ENCODE results near the gene GPX3.

GPX3 gene

DNA sequence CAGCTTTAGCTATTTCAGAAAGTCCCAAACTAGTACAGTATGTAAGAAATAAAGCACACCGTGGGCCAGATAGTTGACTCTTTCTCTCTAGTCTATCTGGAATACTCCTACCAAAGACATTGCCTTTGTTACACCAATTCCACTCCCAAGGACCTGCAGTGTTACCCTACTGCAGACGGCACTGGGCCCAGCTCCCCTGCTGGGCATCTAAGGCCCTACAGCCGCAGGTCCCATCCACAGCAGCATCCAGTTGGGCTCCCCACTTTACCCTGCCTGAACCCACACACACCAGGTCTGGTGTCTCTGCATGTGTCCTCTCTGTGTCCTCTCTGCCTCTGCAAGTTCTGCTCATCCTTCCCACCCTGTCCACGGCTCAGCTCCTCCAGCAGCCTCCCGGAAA, 37.9 kb downstream of the GPX3 start:
- DNase-seq: no peak

DNA sequence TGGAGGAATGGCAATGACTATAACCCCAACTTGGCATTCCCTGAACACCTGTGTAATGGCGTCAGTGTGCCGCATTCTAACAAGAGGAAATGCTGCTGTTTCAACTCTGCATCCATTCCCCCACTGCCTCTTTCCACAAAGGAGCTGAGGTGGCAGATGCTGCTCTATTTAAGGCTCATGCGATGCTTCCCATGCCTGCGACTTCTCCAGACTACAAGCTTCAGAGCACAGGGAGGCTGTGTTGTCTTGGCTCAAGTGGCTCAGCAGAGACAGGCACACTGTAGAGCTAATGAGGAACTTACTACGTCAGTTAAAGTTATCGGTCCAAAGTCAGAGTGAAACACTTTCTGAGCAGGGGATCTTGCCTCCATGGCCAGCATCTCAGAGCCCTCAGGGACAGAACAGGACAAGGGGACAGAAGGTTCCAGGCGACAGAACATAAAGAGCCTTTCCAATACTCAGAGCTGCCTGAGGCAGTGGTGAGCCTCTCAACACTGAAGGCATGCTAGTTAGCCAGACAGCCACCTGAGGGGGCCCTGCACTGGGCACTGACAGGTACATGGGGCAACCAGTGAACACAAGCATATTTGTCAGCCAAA, 38.6 kb downstream of the GPX3 start:
- no peak for DNase-seq

DNA sequence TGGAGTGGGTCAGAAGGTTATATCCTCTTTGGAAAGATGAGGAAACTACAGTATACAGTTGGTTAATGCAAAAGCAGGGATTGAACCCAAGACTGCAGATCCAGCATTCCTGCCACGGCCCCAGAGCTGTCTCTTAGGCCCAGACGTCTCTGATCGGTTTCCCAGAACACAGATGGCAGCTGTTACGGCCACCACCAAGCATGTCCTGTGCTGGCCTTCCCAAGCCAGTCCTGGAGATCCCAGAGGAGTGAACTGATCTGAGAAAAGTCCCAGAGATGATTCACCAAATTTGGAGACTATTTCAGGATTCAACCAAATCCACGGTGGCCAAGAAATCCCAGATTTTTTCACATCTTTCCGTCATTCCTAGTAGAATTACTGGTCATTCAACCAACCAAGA, 40.4 kb downstream of the GPX3 start:
- DNase-seq: no peak

DNA sequence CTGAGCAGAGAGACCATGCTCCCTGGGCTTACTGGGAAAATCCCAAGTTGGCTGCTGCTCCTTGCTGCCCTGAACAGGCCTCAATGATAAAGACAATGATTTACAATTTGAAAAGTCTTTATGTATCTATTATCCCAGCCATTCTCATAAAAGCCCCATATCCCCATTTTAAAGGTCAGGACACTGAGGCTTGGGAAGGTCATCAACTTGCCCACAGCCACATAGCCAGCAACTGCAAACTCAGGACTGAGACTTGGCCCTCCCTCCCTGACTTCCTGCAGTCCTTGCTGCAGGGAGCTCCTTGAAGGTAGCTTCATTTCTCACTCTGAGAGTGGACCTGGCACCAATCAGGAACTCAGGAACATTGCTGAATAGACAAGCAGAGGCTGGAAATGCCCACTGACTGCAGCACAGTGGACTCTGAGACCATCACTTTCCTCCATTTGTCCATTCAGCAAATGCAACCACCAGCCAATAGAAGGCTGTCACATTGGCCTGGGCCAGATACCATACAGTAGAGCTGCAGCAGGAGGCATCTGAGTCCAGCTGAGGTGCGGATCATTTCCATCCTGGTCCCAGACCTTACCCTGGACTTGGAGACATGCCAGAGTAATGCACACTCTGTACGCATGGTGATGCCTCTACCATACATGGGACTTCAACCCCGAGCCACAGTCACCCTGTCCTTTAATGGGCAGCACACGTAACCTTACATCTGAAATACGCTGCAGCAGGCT, 42.2 kb downstream of the GPX3 start:
- DNase-seq: no peak

DNA sequence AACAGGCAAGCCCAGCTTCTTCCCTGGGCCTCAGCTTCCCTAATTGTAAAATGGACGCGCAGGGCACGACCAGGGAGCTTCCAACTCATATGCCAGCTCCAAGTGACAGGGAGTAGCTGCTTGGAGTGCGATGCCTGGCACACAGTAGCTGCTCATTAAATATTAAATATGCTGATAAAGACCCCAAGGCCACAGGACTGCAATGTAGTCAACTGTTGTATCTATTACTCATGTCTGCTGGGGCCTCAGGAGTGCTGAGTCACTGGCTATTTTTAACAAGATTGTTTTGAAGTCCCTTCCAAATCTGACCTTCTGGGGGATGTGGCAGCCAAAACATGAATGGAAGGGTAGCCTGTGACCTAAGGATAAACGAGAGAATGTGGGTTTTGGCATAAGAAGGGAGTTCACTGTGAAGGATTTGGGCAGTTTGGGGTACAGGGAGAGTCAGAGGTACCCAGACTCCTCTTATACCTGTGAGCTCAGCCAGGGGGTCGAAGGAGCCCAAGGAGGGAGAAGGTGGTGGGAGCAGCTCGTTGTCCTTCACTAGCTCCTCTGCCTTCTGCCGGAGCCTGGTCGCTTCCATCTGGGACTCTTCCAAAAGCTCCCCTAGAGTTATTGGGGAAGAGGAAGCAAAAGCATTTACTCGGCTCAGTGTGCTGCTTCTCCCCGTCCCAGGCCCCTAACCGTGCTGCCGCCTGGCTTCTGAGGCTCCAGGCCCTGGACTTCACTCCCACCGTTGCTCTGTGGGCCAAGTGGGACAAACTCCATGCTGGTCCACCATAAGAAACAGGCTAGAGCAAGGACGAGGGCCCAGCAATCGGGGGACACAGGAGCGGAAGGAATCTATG, 43.0 kb downstream of the GPX3 start:
- no peak for DNase-seq

DNA sequence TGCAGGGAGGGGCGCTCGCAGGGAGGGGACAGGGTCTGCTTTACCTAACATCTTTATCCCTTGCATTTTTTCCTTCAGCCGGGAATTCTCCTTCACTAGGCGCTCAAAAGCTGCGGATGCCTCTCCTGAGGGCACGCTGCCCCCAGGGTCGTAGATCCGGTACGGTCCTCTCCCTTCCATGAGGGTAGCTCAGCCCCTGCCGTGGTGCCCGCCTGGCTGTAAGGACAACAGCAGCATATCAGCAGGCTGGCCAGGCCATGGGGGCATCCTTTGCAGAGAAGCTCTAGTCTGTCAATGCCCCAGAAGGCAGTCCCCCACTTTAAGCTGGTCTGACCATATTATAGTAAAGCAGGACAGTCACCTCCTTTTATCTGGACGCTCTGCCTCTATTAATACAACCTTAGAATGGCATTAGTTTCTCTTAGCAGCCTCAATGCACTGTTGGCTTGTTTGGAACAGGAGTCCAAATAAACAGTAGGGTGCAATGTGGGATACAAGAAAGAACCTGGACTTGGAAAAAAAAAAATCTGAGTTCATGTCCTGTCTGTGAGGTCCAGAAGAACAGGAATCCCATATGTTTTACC, 44.6 kb downstream of the GPX3 start:
- no peak for DNase-seq

DNA sequence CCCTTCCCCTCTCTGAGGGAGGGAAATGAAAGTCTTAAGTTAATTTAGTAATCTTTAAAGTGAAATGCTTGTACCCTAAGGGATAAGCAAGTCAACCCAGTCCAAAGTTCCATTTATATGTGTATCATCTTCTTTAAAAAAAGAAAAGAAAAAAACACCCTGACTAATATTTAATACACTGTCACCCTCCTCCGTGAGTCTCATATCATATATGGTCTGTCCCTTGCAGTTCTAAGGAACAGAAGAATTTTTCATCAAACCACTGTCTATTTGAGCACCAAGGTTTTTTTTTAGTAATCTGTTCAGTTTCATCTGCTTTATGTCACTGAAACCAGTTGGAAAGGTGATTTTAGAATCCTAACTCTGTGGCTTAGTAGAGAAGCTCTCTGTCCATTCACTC, 45.2 kb downstream of the GPX3 start:
- no peak for DNase-seq

DNA sequence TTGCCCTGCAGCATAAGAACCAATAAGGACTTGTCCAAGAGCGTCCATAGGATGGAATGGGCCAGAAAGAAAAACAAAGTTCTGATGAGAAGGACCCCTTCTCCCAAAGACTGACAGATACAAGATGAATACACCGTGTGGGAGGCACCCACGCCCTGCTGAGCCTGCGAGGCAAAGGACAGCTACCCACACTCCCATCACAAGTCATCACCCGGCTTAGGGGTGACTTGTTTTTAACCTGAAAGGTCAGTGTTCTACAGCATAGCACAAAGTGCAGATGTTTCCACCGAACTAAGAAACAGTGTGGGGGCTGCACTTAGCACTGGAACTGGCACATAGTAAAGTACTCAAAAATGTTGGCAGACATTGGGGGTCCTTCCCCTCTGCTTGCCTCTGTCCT, 46.5 kb downstream of the GPX3 start:
- DNase-seq: no peak

DNA sequence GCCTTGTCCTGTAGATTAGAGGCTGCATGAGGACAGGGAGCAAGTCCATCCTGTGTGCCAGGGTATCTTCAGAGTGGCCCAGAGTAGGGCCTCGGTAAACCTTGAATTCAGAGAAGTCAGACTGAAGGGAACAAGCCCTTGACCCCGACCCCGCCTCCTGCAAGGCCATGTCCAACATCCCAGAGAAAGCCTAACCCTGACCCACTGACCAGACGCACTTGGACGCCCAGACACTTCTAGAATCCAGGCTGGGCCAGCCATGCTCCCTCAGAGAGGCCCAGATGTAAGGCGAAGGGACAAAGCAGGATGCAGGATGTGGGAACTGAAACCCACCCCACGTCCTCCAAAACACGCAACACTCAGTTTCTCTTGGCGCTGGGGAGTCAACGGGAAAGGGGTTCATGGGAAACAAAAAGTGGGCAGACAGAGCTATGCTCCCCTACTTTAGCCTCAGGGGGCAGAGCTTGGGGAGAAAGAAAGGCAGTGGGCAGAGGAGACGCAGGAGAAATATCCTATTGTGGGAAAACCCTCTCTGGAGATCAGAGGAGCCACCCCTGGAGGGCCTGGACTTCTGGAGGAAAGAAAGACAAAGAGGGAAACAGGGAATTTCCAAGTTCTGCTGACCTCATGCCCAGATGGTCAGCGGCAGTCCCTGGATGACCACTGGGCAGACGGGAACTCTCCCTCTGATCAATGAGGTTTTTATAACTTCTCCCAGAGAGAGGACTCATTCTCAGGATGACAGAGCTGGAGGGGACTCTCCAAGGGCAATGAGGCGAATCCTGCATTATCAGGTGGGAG, 47.4 kb downstream of the GPX3 start:
- DNase-seq: no peak

DNA sequence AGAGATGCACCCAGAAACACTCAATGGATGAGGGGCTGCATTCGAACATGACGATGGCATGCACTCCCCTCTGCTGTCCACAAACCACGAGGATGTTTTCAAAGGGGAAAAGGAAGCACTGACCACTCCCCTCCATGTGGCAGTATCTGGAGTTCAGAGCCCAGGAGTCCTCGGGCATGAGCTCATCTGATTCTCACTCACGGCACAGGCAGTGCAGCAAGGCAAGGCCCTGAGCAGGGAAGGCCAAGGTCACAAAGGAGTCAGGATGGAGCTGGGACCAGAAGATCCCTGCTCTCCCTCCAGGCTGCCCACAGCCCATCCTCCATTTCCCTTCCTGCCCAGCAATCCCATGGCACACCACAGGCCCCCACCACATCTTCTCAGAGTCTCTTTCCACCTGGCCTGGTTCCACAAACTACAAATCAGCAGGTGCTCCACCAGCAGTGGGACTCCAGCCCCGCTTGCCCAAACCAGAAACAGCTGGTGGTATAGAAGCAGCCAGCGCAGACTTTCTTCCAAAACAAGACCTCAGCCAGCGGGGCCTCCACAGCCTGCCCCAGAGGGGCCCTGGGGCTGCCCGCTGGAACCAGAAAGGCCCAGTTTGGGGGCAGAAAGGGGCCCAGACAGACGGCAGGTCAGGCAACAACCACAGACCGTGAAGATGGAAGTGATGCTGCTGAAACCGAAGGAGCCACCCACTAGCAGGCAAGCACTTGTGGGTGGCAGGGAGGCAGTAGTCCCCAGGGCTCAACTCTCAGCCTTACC, 48.2 kb downstream of the GPX3 start:
- no peak for DNase-seq

DNA sequence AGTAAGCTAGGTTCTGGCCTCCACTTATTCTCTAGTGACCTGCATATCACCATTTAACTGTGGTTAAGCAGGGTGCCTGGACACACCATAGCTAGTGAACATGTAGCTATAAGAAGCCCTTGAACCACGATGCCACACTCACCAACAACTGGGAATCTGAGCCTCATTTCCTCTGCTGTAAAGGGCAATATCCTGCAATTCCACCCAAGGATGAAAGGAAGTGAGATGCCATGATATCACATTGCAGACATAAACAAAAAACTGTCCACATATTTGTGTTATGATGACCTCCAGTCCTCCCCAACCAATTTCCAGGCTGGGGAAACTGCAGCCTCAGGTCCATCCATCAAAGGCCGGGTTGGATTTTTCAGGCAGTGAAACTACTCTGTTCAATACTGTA, 50.1 kb downstream of the GPX3 start:
- DNase-seq: no peak

DNA sequence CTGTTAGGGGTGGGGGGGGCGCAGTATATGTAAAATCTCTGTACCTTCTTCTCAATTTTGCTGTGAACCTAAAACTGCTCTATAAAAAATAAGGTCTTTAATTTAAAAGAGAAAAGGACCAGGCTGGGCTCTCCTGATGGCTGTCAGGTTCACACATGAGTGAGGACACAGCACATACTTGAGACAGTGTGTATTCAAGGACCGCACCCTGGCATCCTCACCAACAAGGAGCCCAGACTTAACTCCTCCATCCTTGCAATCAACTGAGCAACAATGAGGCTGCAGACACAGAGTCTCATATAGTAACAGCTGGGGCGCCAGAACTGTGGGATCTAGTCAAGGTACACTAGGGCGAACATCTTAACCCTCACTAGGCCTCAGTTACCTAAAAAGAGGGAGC, 50.6 kb downstream of the GPX3 start:
- DNase-seq: no peak

DNA sequence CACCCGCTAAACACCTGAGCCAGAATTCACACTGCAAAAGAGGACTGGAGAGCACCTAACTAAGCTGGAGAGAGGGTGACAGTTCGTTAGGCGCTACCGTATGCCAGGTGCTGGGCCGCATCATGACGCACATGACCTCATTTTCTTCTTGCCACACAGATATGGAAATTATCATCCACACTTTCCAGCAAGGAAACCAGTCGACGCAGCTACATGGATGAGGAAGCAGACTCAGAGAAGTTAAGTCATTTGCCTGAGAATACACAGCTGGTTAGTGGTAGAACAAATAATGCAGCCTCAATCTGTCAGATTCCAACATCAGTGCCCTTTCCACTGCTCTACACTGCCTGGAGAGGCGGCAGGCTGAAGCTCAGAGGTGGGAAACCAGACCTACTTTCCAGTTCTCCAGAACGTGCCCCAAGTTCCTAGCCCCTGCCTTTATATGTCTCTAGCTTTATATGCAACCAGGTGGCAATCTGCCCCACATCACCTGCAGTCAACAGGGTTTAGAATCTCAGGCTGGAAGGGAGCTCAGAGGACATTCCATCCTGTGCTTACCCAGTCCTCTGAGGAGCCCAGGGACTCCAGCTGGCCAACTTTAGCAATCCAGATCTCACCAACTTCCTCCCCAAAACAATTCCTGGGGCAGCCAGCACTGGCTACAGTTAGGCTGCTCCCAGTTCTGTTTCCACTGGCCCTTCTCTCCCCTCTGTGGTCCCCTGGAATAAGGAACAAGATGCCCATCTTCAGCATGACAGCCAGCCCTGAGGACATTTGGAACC, 51.6 kb downstream of the GPX3 start:
- no peak for DNase-seq

DNA sequence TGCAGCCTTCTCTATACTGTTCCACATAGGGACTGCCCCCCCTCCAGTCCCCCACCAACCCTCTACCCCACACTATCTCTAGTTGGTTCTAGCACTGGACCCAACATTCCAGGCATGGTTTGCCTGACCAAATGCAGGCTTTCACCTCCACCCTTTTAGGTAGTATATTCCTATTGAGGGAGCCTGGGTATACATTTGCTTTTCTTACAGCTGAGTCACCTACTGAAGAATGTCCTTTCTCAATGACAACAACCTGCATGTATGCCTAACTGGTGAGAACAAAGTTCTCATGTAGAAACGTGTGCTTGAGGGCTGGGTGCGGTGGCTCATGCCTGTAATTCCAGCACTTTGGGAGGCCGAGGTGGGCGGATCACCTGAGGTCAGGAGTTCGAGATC, 52.2 kb downstream of the GPX3 start:
- DNase-seq: no peak

DNA sequence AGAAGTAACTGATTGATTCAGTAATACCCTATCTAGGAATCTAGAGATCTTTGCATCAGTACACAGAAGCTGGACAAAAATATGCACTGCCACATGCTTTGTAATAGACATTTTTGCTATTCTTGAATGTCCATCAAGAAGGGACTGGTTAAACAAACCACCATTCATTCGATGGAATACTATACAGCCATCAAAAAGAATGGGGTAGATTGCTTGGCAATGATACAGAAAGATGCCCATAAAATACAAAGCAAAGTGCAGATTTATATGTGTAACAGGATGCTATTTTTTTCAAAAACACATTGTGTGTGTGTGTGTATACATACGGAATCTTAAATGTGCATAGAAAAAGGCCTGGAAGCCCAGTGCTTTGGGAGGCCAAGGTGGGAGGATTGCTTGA, 52.9 kb downstream of the GPX3 start:
- DNase-seq: no peak

DNA sequence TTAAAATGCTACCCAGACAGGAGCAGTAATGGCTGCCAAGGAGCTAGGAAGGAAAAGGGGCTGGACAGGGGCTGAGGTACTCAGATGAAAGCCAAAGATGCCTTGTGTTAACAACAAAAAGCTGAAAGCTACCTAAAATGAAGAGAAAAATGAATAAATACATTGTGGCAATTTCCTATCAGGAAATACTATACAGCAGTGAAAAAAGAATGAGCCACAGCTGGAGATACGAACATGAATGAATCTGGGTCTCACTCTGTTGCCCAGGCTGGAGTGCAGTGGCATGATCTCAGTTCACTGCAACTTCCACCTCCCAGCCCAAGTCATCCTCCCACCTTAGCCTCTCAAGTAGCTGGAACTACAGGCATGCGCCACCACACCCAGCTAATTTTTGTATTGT, 54.2 kb downstream of the GPX3 start:
- DNase-seq: no peak

DNA sequence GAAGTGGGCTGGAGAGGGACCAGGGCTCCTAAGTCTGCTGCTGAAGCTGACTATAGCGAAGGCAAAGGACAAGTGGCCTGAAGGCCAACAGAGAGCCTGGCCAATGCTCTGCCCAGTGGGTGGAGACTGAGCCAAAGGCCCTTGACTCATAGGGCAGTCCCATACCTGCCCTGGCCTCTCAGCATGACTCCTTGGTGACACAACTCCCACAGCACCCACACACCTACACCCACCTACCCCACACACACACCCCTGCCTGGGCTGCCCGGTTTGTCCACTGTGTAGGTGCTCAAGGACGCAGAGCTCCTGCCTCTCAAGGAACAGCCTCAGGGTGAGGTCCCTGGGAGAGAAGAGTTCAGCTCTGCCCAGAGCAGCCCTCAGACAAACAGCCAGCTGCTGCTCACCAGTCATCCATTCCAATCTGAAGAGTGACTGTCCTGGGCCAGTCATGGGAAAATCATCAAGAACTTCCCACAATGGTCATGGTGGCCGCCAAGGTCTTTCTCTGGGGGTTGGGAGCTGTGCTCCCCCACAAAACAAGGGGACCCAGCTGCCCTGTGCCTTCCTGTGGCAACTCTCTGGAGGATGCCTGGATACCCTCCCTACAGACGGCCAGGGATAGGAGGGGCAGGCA, 55.4 kb downstream of the GPX3 start:
- no peak for DNase-seq

DNA sequence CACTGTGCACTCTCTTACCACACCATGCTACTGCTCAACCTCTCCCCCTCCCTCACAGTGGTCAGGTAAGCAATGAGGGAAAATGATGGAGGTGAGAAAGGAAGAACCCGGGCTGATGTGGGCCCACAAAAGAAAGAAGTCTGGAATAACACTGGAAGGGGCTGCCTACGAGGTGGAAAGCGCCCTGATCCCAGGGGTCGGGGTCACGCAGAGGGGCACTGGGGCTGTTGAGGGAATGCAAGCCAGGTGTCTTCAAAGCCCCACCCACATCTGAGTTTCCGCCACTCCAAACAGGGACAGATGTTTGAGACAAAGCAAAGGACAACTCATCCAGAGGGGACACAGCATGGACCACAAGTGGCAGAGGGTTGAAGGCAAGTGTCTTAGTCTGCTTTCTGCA, 56.2 kb downstream of the GPX3 start:
- DNase-seq: no peak

DNA sequence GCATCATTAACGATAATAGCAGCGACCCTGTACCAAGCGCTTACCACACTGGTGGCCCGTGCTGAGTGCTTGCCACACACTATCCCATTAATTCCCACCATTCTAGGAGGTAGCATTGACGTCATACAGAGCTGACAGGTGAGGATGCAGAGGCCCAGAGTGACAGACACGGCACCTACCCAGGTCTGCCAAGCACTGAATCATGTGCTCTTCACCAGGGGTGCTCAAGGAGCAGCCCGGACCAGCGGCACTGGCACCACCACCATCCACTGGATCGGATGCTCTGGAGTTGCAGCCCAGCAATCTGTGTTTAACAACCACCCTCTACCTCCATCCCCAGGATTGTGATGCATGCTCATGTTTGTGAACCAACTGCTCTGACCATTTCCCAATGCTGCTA, 57.0 kb downstream of the GPX3 start:
- no peak for DNase-seq

DNA sequence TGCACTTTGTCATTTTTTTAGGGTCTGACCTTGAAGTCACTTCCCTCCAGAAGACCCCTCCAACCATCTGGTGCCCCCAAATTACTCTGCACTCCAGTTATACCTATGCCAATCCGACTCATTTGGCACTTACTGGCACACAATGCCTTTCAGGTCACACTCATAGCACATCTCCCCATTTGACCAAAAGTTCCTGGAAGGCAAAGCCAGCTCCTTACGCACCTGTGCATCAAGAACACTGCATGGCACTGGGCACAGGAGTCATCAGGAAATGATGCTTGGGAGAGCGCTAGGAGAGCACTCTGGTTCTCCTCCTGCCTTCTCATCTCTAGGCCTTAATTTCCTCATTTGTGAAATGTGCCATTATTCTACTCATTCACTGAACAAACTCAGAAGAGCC, 57.6 kb downstream of the GPX3 start:
- no peak for DNase-seq

All from effector CD4-positive, alpha-beta T cell (primary cell).